ENCODE data around the gene VANGL2.

Gene VANGL2

DNA sequence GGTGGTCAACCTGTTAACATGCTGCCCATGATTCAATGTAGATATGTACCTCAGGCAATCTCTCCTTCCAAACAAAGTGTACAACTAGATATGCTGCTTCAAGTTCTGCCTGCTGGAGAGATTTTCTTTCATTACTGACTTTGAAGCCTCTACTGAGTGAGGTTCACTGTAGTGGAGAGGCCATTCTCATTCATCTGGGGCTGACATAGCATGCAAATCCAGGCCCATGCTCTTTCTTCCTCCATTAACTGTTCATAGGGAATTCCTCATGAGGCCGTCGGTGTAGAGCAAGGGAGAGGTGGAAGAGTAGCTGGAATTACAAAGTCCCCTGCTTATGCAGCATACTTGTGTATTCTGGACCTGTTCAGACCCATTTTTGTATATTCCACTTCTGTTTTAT lies 38.6 kb downstream of the VANGL2 start:
- peaks cover 23% of the 10 kb centered on the region for H3K4me1 ChIP-seq (ENCODE audit: low read length)
- no peak for TF ChIP-seq EZH2phosphoT487 (IDR thresholded peaks at IDR 0.05; ENCODE audit: low read depth)
- TF ChIP-seq, protein P1, sequence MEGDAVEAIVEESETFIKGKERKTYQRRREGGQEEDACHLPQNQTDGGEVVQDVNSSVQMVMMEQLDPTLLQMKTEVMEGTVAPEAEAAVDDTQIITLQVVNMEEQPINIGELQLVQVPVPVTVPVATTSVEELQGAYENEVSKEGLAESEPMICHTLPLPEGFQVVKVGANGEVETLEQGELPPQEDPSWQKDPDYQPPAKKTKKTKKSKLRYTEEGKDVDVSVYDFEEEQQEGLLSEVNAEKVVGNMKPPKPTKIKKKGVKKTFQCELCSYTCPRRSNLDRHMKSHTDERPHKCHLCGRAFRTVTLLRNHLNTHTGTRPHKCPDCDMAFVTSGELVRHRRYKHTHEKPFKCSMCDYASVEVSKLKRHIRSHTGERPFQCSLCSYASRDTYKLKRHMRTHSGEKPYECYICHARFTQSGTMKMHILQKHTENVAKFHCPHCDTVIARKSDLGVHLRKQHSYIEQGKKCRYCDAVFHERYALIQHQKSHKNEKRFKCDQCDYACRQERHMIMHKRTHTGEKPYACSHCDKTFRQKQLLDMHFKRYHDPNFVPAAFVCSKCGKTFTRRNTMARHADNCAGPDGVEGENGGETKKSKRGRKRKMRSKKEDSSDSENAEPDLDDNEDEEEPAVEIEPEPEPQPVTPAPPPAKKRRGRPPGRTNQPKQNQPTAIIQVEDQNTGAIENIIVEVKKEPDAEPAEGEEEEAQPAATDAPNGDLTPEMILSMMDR (IDR thresholded peaks at IDR 0.05; ENCODE audit: low read depth, low read length) = no peak
- no peak overlapping the region for H3K4me2 ChIP-seq (ENCODE audit: low read length)
- H3K4me3 ChIP-seq (ENCODE audit: low read length) = no peak overlapping the region
- H3K36me3 ChIP-seq (replicated peaks; ENCODE audit: low read depth, low read length) = peaks cover under 1% of the 10 kb centered on the region
- no peaks in the 10 kb centered on the region for H3K79me2 ChIP-seq (ENCODE audit: low read length)
- no peak overlapping the region for H3K27ac ChIP-seq (ENCODE audit: low read length)
- H3K27me3 ChIP-seq (ENCODE audit: low read depth, low read length) = no peaks in the 10 kb centered on the region
- H3K9ac ChIP-seq (ENCODE audit: low read length) = no peak overlapping the region
- no peaks in the 10 kb centered on the region for H4K20me1 ChIP-seq (ENCODE audit: insufficient read depth, low read length)
- no peak overlapping the region for H2AFZ ChIP-seq (ENCODE audit: low read depth, low read length)
- 0 out of 2 replicates have a peak, but pooled peaks cover under 1% of the 10 kb centered on the region for H3K9me3 ChIP-seq (ENCODE audit: insufficient read depth, low read length)

- Histone ChIP-seq H3K4me2 (ENCODE audit: low read length) (no peak overlapping the region), H3K27ac (ENCODE audit: low read length) (no peak overlapping the region), H2AFZ (ENCODE audit: low read depth, low read length) (no peak overlapping the region), H3K79me2 (ENCODE audit: low read length) (no peaks in the 10 kb centered on the region), H3K4me1 (ENCODE audit: low read length) (peaks cover 25% of the 10 kb centered on the region), H3K9ac (ENCODE audit: low read length) (no peak overlapping the region), H3K27me3 (ENCODE audit: low read depth, low read length) (no peaks in the 10 kb centered on the region), H4K20me1 (ENCODE audit: insufficient read depth, low read length) (no peaks in the 10 kb centered on the region), H3K4me3 (ENCODE audit: low read length) (no peak overlapping the region), H3K36me3 (replicated peaks; ENCODE audit: low read depth, low read length) (no peaks in the 10 kb centered on the region), H3K9me3 (ENCODE audit: insufficient read depth, low read length) (no peaks in the 10 kb centered on the region)
- TF ChIP-seq EZH2phosphoT487 (IDR thresholded peaks at IDR 0.05; ENCODE audit: low read depth) = no peak
- TF ChIP-seq, protein P1 (IDR thresholded peaks at IDR 0.05; ENCODE audit: low read depth, low read length) = no peak
Measured at GRCh38 chr1:160439718-160440117, 39.4 kb downstream of the VANGL2 start.

GRCh38 chr1:160446945-160447600 lies 46.7 kb downstream of the VANGL2 start:
- no peak overlapping the region for H2AFZ ChIP-seq (ENCODE audit: low read depth, low read length)
- no peak overlapping the region for H3K9ac ChIP-seq (ENCODE audit: low read length)
- H3K4me2 ChIP-seq (ENCODE audit: low read length) = no peak overlapping the region
- H3K27me3 ChIP-seq (ENCODE audit: low read depth, low read length) = no peaks in the 10 kb centered on the region
- no peaks in the 10 kb centered on the region for H4K20me1 ChIP-seq (ENCODE audit: insufficient read depth, low read length)
- no peak overlapping the region for H3K4me3 ChIP-seq (ENCODE audit: low read length)
- H3K4me1 ChIP-seq (ENCODE audit: low read length) = peaks cover 18% of the 10 kb centered on the region
- H3K27ac ChIP-seq (ENCODE audit: low read length) = no peak overlapping the region
- no peaks in the 10 kb centered on the region for H3K79me2 ChIP-seq (ENCODE audit: low read length)
- no peaks in the 10 kb centered on the region for H3K36me3 ChIP-seq (replicated peaks; ENCODE audit: low read depth, low read length)
- no peak for TF ChIP-seq EZH2phosphoT487 (IDR thresholded peaks at IDR 0.05; ENCODE audit: low read depth)
- TF ChIP-seq, protein P1 (IDR thresholded peaks at IDR 0.05; ENCODE audit: low read depth, low read length) = no peak
- H3K9me3 ChIP-seq (ENCODE audit: insufficient read depth, low read length) = no peaks in the 10 kb centered on the region

- H3K4me3 ChIP-seq (ENCODE audit: low read length) = no peak overlapping the region
- H3K79me2 ChIP-seq (ENCODE audit: low read length) = no peaks in the 10 kb centered on the region
- no peaks in the 10 kb centered on the region for H3K36me3 ChIP-seq (replicated peaks; ENCODE audit: low read depth, low read length)
- H4K20me1 ChIP-seq (ENCODE audit: insufficient read depth, low read length) = no peaks in the 10 kb centered on the region
- no peak overlapping the region for H3K4me2 ChIP-seq (ENCODE audit: low read length)
- H3K27ac ChIP-seq (ENCODE audit: low read length) = no peak overlapping the region
- H2AFZ ChIP-seq (ENCODE audit: low read depth, low read length) = no peak overlapping the region
- TF ChIP-seq, protein P1 (IDR thresholded peaks at IDR 0.05; ENCODE audit: low read depth, low read length) = no peak
- no peak for TF ChIP-seq EZH2phosphoT487 (IDR thresholded peaks at IDR 0.05; ENCODE audit: low read depth)
- H3K27me3 ChIP-seq (ENCODE audit: low read depth, low read length) = no peaks in the 10 kb centered on the region
- H3K4me1 ChIP-seq (ENCODE audit: low read length) = peaks cover 32% of the 10 kb centered on the region
- H3K9me3 ChIP-seq (ENCODE audit: insufficient read depth, low read length) = no peaks in the 10 kb centered on the region
- H3K9ac ChIP-seq (ENCODE audit: low read length) = no peak overlapping the region
Measured at GRCh38 chr1:160449494-160449893, 49.1 kb downstream of the VANGL2 start.

All from OCI-LY3 (cell line).